Adrenal gland (tissue), 12 donors: ENCODE results near the gene SETD4. TPM values are rescaled to one million over a fixed set of nuclear protein-coding genes. Genes with fewer than 3 reads are reported as not detected.

Source experiments
- DNase-seq, 7 donors: peaks; one replicate each; pipeline ENCODE4 v3.0.0-alpha.2; 2019 to 2020
- H3K27ac ChIP-seq, 5 donors: fragments of 200-600 bp; sonication (generic) in 4 of 5; 1 replicate in 3 of 5; 2 replicates in 2 of 5; pipeline versions ENCODE4 v1.5.1 to v1.8.0; 2016 to 2020; ENCODE audit warnings: mild to moderate bottlenecking in 1 of 5
- H3K27me3 ChIP-seq: fragments of 200-600 bp; 2 replicates; pipeline ENCODE4 v1.8.0; 2021
- H3K36me3 ChIP-seq, 2 donors: fragments of 200-600 bp; replicated peaks in 1 of 2; 1 replicate in 1 of 2; 2 replicates in 1 of 2; pipeline versions ENCODE4 v1.5.1 to v1.8.0; 2018 to 2022
- H3K4me1 ChIP-seq, 2 donors: fragments of 200-600 bp; replicated peaks in 1 of 2; 1 replicate in 1 of 2; 2 replicates in 1 of 2; pipeline versions ENCODE4 v1.5.1 to v1.8.0; 2018 to 2021
- H3K4me3 ChIP-seq, 4 donors: fragments of 200-600 bp; sonication (generic) in 3 of 4; one replicate each; pipeline ENCODE4 v1.5.1; 2016 to 2018
- H3K9me3 ChIP-seq, 3 donors: fragments of 200-600 bp; sonication (generic) in 1 of 3; replicated peaks in 1 of 3; 1 replicate in 2 of 3; 2 replicates in 1 of 3; pipeline versions ENCODE4 v1.5.1 to v1.8.0; 2016 to 2021
- CTCF ChIP-seq, 6 experiments: fragments of 450-650 bp in 4 of 6; fragments of 200-600 bp in 2 of 6; sonication (generic) in 1 of 6; IDR thresholded peaks; 1 replicate in 5 of 6; 2 replicates in 1 of 6; pipeline versions ENCODE4 v1.5.1 to v1.8.0; 2016 to 2021; ENCODE audit warnings: antibody characterized with exemption in 6 of 6, mild to moderate bottlenecking in 2 of 6, moderate library complexity in 1 of 6
- POLR2A ChIP-seq, 2 donors: fragments of 450-650 bp; IDR thresholded peaks; one replicate each; pipeline ENCODE4 v1.6.1; 2017; ENCODE audit warnings: antibody characterized with exemption in 2 of 2, mild to moderate bottlenecking in 2 of 2, moderate library complexity in 1 of 2
- WGBS, 4 donors: extraction: QIAGEN DNeasy Blood & Tissue Kit in 2 of 4; methylation state at CpG; one replicate each; pipeline versions ENCODE4 v1.1.5 to v1.1.7; 2013 to 2017; 5-methylcytosine and 5-hydroxymethylcytosine counted together
- intact Hi-C, 2 donors: fragments of 100-400 bp; cut with DNase I; formaldehyde crosslinking; loops; one replicate each; pipeline versions ENCODE4 v1.14.1 to v1.15.0; 2022 to 2023
- polyA plus RNA-seq, 3 donors: library from polyadenylated mRNA; stranded (reverse); fragments of 200-250 nt in 2 of 3; fragments of 350-450 nt in 1 of 3; fragmentation: Illumina TruSeq in 1 of 3; extraction: RNeasy Lipid Tissue Mini Kit (QIAGEN cat#74804) in 1 of 3; gene quantifications; one replicate each; pipeline ENCODE4 v1.2.3, GENCODE V29; 2013 to 2014
- total RNA-seq, 9 donors: library from RNA; depleted of rRNA in 4 of 9; stranded (reverse); fragments of >200 nt in 4 of 9; fragments of 120-200 nt in 1 of 9; fragmentation: NEBNext Ultra II Directional in 1 of 9; extraction: Animal tissue kit (Norgen Biotek cat#: 25700) in 1 of 9; gene quantifications; one replicate each; pipeline versions ENCODE4 v1.1.0 to v1.2.4, GENCODE V29; 2013 to 2023
- donor health status: healthy with polysubstance abuse.
- donor health status: Bipolar disorder and iron deficiency.
- donor health status: DM: yes; HTN: yes; CAD: no.
- donor health status: DM: no; HTN: no; CAD: no.
- donor health status: DM: no; HTN: no; CAD: no.
- donor health status: DM: yes; HTN: yes; CAD: no.

SETD4 gene
- total and polyA plus RNA-seq, 12 donors, result 7.9 to 24.5 (median 16.2) TPM

GRCh38 chr21:36044056-36044455 lies 16.3 kb downstream of the SETD4 start:
- 84 to 89% (median 88%) methylated on average over 10 of the region's 10 CpGs for WGBS, 4 donors
- peaks cover 0 to 75% of the 10 kb centered on the region in 2 donors for H3K36me3 ChIP-seq
- intact Hi-C loops, result loop anchor here in 1 of 2 donors (10.0 kb wide), 1 partner anchor 61 kb away; no protein-coding TSS in a partner anchor

GRCh38 chr21:36041910-36042309 lies 18.4 kb downstream of the SETD4 start:
- Histone ChIP-seq H3K27ac (no peak overlapping the region), H3K36me3 (peaks cover 0 to 82% of the 10 kb centered on the region in 2 donors), H3K4me3 (no peak overlapping the region), H3K4me1 (no peaks in the 10 kb centered on the region), H3K9me3 (no peaks in the 10 kb centered on the region), H3K27me3 (no peaks in the 10 kb centered on the region)
- no peak for DNase-seq
- intact Hi-C loops, result loop anchor here in 1 of 2 donors (10.0 kb wide), 1 partner anchor 63 kb away; no protein-coding TSS in a partner anchor
- WGBS, 4 donors, result 67 to 82% (median 78%) methylated on average over 1 of the region's 1 CpG
- TF ChIP-seq CTCF (IDR thresholded peaks at IDR 0.05) (no peak), POLR2A (IDR thresholded peaks at IDR 0.05) (no peak)

More at GRCh38 chr21:36044056-36044455, 16.3 kb downstream of the SETD4 start:
- H3K4me1 ChIP-seq, result no peaks in the 10 kb centered on the region
- H3K27me3 ChIP-seq, result no peaks in the 10 kb centered on the region
- DNase-seq, result peak in 1 of 7 donors; percentile 20
- no peaks in the 10 kb centered on the region for H3K9me3 ChIP-seq
- TF ChIP-seq POLR2A (IDR thresholded peaks at IDR 0.05) (no peak), CTCF (IDR thresholded peaks at IDR 0.05) (no peak)
- no peak overlapping the region for H3K27ac ChIP-seq
- H3K4me3 ChIP-seq, result no peak overlapping the region

GRCh38 chr21:36040389-36040788 lies 19.9 kb downstream of the SETD4 start:
- Histone ChIP-seq H3K27ac (no peak overlapping the region), H3K27me3 (no peaks in the 10 kb centered on the region), H3K4me3 (no peak overlapping the region), H3K36me3 (peaks cover 0 to 80% of the 10 kb centered on the region in 2 donors), H3K4me1 (no peaks in the 10 kb centered on the region), H3K9me3 (no peaks in the 10 kb centered on the region)
- intact Hi-C loops, result loop anchor here in 1 of 2 donors (10.0 kb wide), 1 partner anchor 64 kb away; no protein-coding TSS in a partner anchor
- no peak for DNase-seq
- 85 to 96% (median 89%) methylated on average over 2 of the region's 2 CpGs for WGBS, 4 donors
- TF ChIP-seq CTCF (IDR thresholded peaks at IDR 0.05), result no peak
- no peak for TF ChIP-seq POLR2A (IDR thresholded peaks at IDR 0.05)

- Histone ChIP-seq H3K4me1 (no peaks in the 10 kb centered on the region), H3K27me3 (no peaks in the 10 kb centered on the region), H3K36me3 (peaks cover 0 to 75% of the 10 kb centered on the region in 2 donors), H3K27ac (no peak overlapping the region), H3K4me3 (no peak overlapping the region), H3K9me3 (no peaks in the 10 kb centered on the region)
- no peak for TF ChIP-seq POLR2A (IDR thresholded peaks at IDR 0.05)
- TF ChIP-seq CTCF (IDR thresholded peaks at IDR 0.05), result no peak
- no peak for DNase-seq
- 61 to 81% (median 73%) methylated on average over 3 to 6 of the region's 6 CpGs for WGBS, 4 donors
- intact Hi-C loops, result loop anchor here in 1 of 2 donors (10.0 kb wide), 1 partner anchor 65 kb away; no protein-coding TSS in a partner anchor
Observed at GRCh38 chr21:36039861-36040260, 20.5 kb downstream of the SETD4 start.
